OCI-M2 (cell line): ENCODE measurements around the gene AIDA.

Experiments used
- DNase-seq: peaks from one replicate; lab custom pipeline; 2025; ENCODE audit not compliant: unreplicated experiment; lab: John Stamatoyannopoulos, UW

The AIDA gene

GRCh38 chr1:222652676-222653075 is 59.6 kb downstream of the AIDA start:
- no peak for DNase-seq

GRCh38 chr1:222644636-222644980 is 67.7 kb downstream of the AIDA start:
- DNase-seq: no peak

GRCh38 chr1:222643938-222644635 is 68.2 kb downstream of the AIDA start:
- DNase-seq: peak; percentile 83

- no peak for DNase-seq
Measured at GRCh38 chr1:222643606-222643937, 68.7 kb downstream of the AIDA start.

GRCh38 chr1:222642468-222642867 is 69.8 kb downstream of the AIDA start:
- DNase-seq: no peak

- no peak for DNase-seq
Measured at GRCh38 chr1:222641269-222641948, 70.9 kb downstream of the AIDA start.

GRCh38 chr1:222634180-222635013 is 77.9 kb downstream of the AIDA start:
- peak; percentile 51 for DNase-seq

- no peak for DNase-seq
Measured at GRCh38 chr1:222632749-222633148, 79.5 kb downstream of the AIDA start.

GRCh38 chr1:222631611-222632208 is 80.6 kb downstream of the AIDA start:
- DNase-seq: no peak

GRCh38 chr1:222629921-222630535 is 82.3 kb downstream of the AIDA start:
- no peak for DNase-seq

- DNase-seq: no peak
Measured at GRCh38 chr1:222627232-222627631, 85.1 kb downstream of the AIDA start.

- no peak for DNase-seq
Measured at GRCh38 chr1:222624214-222624613, 88.1 kb downstream of the AIDA start.

- DNase-seq: no peak
Measured at GRCh38 chr1:222623458-222623857, 88.8 kb downstream of the AIDA start.

- DNase-seq: no peak
Measured at GRCh38 chr1:222622765-222623164, 89.5 kb downstream of the AIDA start.

GRCh38 chr1:222620566-222620965 is 91.7 kb downstream of the AIDA start:
- DNase-seq: no peak

GRCh38 chr1:222618880-222619596 is 93.3 kb downstream of the AIDA start:
- no peak for DNase-seq
